Thoracic aorta (tissue), 2 donors: ENCODE data around the gene HRAS. TPM values are rescaled to one million over a fixed set of nuclear protein-coding genes. Genes with fewer than 3 reads are reported as not detected.
"Not testable (repeated sequence)": the region's sequence is repeated elsewhere in the genome, so short reads cannot be mapped to it uniquely, and the experiment has no call there.

Source experiments
- ATAC-seq: fragments of 150-250 bp; one replicate; pipeline ENCODE4 v1.8.0; 2017; ENCODE audit warnings: low read depth; ENCODE audit not compliant: insufficient number of reproducible peaks, low FRiP score
- DNase-seq: peaks from one replicate; pipeline ENCODE4 v3.0.0-alpha.2; 2020; ENCODE audit warnings: low spot score
- H3K27ac ChIP-seq, 2 donors: fragments of 200-600 bp; sonication (generic); 1 replicate in 1 of 2; 2 replicates in 1 of 2; pipeline ENCODE4 v1.5.1; 2016; ENCODE audit warnings: mild to moderate bottlenecking in 2 of 2, moderate library complexity in 2 of 2
- H3K27me3 ChIP-seq: fragments of 200-600 bp; sonication (generic); replicated peaks from 2 replicates; pipeline ENCODE4 v1.6.0; 2016; ENCODE audit warnings: mild to moderate bottlenecking; ENCODE audit not compliant: insufficient read depth
- H3K36me3 ChIP-seq: fragments of 200-600 bp; sonication (generic); one replicate; pipeline ENCODE4 v1.5.1; 2016
- H3K4me1 ChIP-seq, 2 donors: fragments of 200-600 bp; sonication (generic); 1 replicate in 1 of 2; 2 replicates in 1 of 2; pipeline versions ENCODE4 v1.5.1 to v1.6.0; 2016; ENCODE audit warnings: low read depth in 2 of 2, mild to moderate bottlenecking in 1 of 2; ENCODE audit not compliant: control insufficient read depth in 1 of 2
- H3K4me3 ChIP-seq: fragments of 200-600 bp; sonication (generic); 2 replicates; pipeline ENCODE4 v1.5.1; 2016; ENCODE audit warnings: mild to moderate bottlenecking
- H3K9me3 ChIP-seq: fragments of 200-600 bp; sonication (generic); 2 replicates; pipeline ENCODE4 v1.5.1; 2016
- CTCF ChIP-seq: fragments of 200-600 bp; sonication (generic); IDR thresholded peaks from one replicate; pipeline ENCODE4 v1.5.1; 2019; ENCODE audit warnings: antibody characterized with exemption
- total RNA-seq, 2 donors: library from RNA; depleted of rRNA; stranded (reverse); fragments of >200 nt; gene quantifications; one replicate each; pipeline versions ENCODE4 v1.1.0 to v1.2.3, GENCODE V29; 2016

Gene HRAS
- total RNA-seq, 2 donors from 2014 or later = 17.7 to 32.4 TPM

- no peak for TF ChIP-seq CTCF
- H3K27me3 ChIP-seq = no peaks in the 10 kb centered on the region
- H3K27ac ChIP-seq = no peak overlapping the region
- DNase-seq = no peak
- H3K4me3 ChIP-seq = no peak overlapping the region
- H3K9me3 ChIP-seq = no peaks in the 10 kb centered on the region
- no peaks in the 10 kb centered on the region for H3K36me3 ChIP-seq
- no peak for ATAC-seq
- no peaks in the 10 kb centered on the region for H3K4me1 ChIP-seq
Observed at GRCh38 chr11:526192-526591, 9.2 kb downstream of the HRAS start.

GRCh38 chr11:521177-521688 lies 14.1 kb downstream of the HRAS start:
- no peak for ATAC-seq
- H3K36me3 ChIP-seq = no peaks in the 10 kb centered on the region
- no peak overlapping the region for H3K4me3 ChIP-seq
- H3K4me1 ChIP-seq = no peaks in the 10 kb centered on the region
- H3K27me3 ChIP-seq = no peaks in the 10 kb centered on the region
- H3K27ac ChIP-seq = no peak overlapping the region
- no peaks in the 10 kb centered on the region for H3K9me3 ChIP-seq
- no peak for TF ChIP-seq CTCF
- no peak for DNase-seq

- Histone ChIP-seq H3K9me3 (no peaks in the 10 kb centered on the region), H3K36me3 (no peaks in the 10 kb centered on the region), H3K4me3 (no peak overlapping the region), H3K27ac (no peak overlapping the region), H3K27me3 (no peaks in the 10 kb centered on the region), H3K4me1 (no peaks in the 10 kb centered on the region)
- no peak for DNase-seq
- no peak for TF ChIP-seq CTCF
- ATAC-seq = no peak
Observed at GRCh38 chr11:520428-521176, 14.8 kb downstream of the HRAS start.

DNA sequence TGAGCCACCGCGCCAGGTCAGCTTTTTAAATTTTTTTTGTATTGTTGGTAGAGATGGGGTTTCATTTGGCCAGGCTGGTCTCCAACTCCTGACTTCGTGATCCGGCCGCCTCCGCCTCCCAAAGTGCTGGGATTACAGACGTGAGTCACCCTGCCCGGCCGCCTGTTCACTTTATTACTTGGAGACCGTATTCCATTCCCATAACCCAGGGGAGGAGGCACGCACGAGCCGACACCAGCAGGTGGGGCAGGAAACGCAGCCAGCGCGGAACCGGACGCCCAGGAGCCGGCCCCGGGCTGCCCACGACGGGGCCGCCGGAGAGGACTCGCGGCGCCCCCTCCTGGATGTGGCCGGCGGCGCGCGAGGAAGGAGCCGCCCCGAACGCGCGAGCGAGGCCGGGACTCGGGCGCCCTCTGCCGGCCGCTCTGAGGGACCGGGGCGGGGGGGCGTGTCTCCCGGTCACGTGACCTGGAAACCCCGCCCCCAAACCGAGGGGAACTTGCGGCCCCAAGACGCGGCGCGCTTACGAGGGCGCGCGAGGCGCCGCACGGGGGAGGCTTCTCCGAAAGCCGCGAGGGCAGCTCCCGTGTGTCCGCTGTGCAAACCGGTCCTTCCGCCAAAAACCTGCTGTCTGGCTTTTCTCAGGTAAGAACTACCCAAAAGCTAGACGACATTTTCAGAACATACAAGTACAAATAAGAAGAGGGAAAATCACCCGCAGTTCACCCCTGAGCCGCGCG lies 16.7 kb downstream of the HRAS start:
- ATAC-seq (peak; percentile 100), DNase-seq (peak; percentile 88)
- Histone ChIP-seq H3K27me3 (no peaks in the 10 kb centered on the region), H3K9me3 (no peaks in the 10 kb centered on the region), H3K4me1 (no peaks in the 10 kb centered on the region), H3K27ac (peak overlapping the region; percentile 53 to 87), H3K36me3 (no peaks in the 10 kb centered on the region), H3K4me3 (peak overlapping the region; percentile 59)
- TF ChIP-seq CTCF = peak; percentile 100

GRCh38 chr11:516918-517685 lies 18.3 kb downstream of the HRAS start:
- H3K9me3 ChIP-seq, H3K4me3 ChIP-seq, DNase-seq, H3K4me1 ChIP-seq, ATAC-seq, H3K36me3 ChIP-seq, H3K27ac ChIP-seq, H3K27me3 ChIP-seq: not testable (repeated sequence)
